Activated T-helper 2 cell treated with anti-CD3 and anti-CD28 coated beads, Interferon-gamma antibody, Interleukin-2, Interleukin-4, amounts not matched to agents 10 μg/mL and 5 μg/mL and 100 μg/mL, durations not matched to agents 14 hours and 24 hours and 36 hours (primary cell): Measurements from ENCODE around the gene EMC6. TPM values are rescaled to one million over a fixed set of nuclear protein-coding genes. Genes with fewer than 3 reads are reported as not detected.

ENCODE experiments used
- DNase-seq: peaks from one replicate; pipeline ENCODE4 v3.0.0; 2021; ENCODE audit warnings: low spot score
- H3K27ac Mint-ChIP-seq: one replicate; pipeline ENCODE4 v1.8.0; 2021; ENCODE audit warnings: mixed read lengths
- H3K27me3 Mint-ChIP-seq: one replicate; pipeline ENCODE4 v1.8.0; 2021; ENCODE audit warnings: low read depth, mixed read lengths
- H3K36me3 Mint-ChIP-seq: one replicate; pipeline ENCODE4 v1.8.0; 2021; ENCODE audit warnings: low read depth, mixed read lengths
- H3K4me1 Mint-ChIP-seq: one replicate; pipeline ENCODE4 v1.8.0; 2021; ENCODE audit warnings: low read depth, mixed read lengths
- H3K4me3 Mint-ChIP-seq: one replicate; pipeline ENCODE4 v1.8.0; 2021; ENCODE audit warnings: low read depth, mild to moderate bottlenecking, moderate library complexity, mixed read lengths
- H3K9me3 Mint-ChIP-seq: one replicate; pipeline ENCODE4 v1.8.0; 2021; ENCODE audit warnings: mixed read lengths
- intact Hi-C: fragments of 100-400 bp; cut with micrococcal nuclease; formaldehyde crosslinking; loops from one replicate; pipeline ENCODE4 v1.15.1; 2023
- total RNA-seq: library from RNA; stranded (reverse); gene quantifications from 2 replicates; pipeline ENCODE4 v1.2.3, GENCODE V29; 2022

The EMC6 gene
- total RNA-seq, 1 donor from 2014 or later, result 64.9 TPM

GRCh38 chr17:3675886-3676285 is 7.3 kb downstream of the EMC6 start:
- H3K4me1 Mint-ChIP-seq, result no peaks in the 10 kb centered on the region
- H3K27ac Mint-ChIP-seq, result no peak overlapping the region
- intact Hi-C loops, result no loop called here
- peaks cover 38% of the 10 kb centered on the region for H3K36me3 Mint-ChIP-seq
- H3K4me3 Mint-ChIP-seq, result no peak overlapping the region
- DNase-seq, result no peak
- no peaks in the 10 kb centered on the region for H3K27me3 Mint-ChIP-seq
- H3K9me3 Mint-ChIP-seq, result no peaks in the 10 kb centered on the region

DNA sequence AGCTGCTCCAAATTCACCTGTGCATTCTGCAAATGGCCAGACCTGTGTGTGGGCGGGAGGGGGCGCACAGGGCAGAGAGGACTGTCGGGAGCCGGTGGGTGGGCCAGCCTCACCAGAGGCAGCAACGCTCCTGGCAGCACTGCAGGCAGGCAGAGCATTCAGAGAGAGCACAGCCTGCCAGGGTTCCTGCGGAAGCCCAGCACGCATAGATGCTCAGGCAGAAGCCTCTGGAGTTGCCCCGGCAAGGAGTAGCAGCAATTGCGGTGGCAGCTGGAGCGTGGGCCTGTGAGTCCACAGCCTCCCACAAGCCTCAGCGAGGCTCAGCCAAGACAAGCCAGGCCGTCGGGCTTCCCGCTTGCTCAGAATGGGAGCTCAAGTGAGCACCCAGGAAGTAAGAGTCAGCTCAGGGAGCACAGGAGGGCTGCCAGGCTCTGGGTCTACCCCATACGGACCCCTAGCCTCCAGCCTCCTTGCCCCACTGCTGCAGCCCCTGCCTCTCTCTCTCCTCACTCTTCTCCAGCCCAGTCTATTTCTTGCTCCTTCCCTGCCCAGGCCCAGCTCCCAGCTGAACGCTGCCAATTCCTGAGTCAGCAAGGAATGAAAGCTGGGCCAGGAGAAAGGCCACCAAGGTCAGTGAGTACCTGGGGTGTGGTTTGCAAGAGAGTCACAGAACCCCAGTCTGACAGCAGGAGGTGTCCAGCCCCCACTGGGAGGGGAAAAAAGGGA is 9.6 kb downstream of the EMC6 start:
- no peak overlapping the region for H3K27ac Mint-ChIP-seq
- H3K4me1 Mint-ChIP-seq, result peaks cover 6% of the 10 kb centered on the region
- H3K36me3 Mint-ChIP-seq, result peaks cover 46% of the 10 kb centered on the region
- intact Hi-C loops, result no loop called here
- no peaks in the 10 kb centered on the region for H3K9me3 Mint-ChIP-seq
- no peak for DNase-seq
- H3K4me3 Mint-ChIP-seq, result no peak overlapping the region
- no peaks in the 10 kb centered on the region for H3K27me3 Mint-ChIP-seq

DNA sequence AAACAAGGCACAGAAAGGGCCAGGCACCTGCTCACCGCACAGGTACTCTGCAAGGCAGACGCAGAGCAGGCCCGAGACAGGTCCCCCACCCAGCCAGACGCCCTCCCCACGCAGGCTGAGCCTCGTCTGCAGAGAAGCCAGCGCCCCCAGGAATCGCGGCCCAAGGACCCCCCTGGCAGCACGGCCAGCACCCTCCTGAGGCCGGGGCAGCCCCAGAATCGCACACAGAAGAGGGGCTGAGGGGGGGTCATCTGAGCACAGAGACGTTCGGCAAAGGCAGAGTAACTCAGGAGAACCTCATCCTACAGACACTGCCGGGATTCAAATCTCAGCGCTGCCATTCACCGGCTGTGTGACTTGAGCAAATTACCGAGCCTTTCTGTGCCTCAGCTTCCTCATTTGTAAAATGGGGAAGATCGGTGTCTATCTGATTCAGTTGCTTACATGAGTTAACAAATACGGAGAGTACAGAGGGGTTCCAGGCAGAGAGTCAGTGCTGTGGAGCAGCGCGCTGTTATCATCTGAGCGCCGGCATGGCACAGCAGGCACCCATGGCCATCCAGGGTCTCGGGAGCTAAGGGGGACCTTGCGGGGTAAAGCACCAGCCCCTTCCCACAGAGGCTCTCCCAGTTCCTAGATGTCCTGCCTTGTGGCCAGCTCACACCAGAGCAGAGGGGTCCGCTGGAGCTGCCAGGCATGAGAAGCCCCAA is 10.4 kb downstream of the EMC6 start:
- intact Hi-C loops, result no loop called here
- Mint-ChIP-seq H3K4me3 (no peak overlapping the region), H3K36me3 (peaks cover 52% of the 10 kb centered on the region), H3K27me3 (no peaks in the 10 kb centered on the region), H3K4me1 (peaks cover 6% of the 10 kb centered on the region), H3K27ac (no peak overlapping the region), H3K9me3 (no peaks in the 10 kb centered on the region)
- DNase-seq, result no peak

- H3K4me1 Mint-ChIP-seq, result peaks cover 6% of the 10 kb centered on the region
- H3K36me3 Mint-ChIP-seq, result peaks cover 56% of the 10 kb centered on the region
- H3K27me3 Mint-ChIP-seq, result no peaks in the 10 kb centered on the region
- no peak overlapping the region for H3K27ac Mint-ChIP-seq
- H3K9me3 Mint-ChIP-seq, result no peaks in the 10 kb centered on the region
- H3K4me3 Mint-ChIP-seq, result no peak overlapping the region
- intact Hi-C loops, result loop anchor here (5.0 kb wide), 1 partner anchor 43 kb away; the partner anchor contains the start of gene HASPIN
- no peak for DNase-seq
These were observed 11.0 kb downstream of the EMC6 start for GRCh38 chr17:3679531-3680126.

- intact Hi-C loops, result loop anchor here (5.0 kb wide), 1 partner anchor 41 kb away; the partner anchor contains the start of gene HASPIN
- H3K27ac Mint-ChIP-seq, result no peak overlapping the region
- H3K36me3 Mint-ChIP-seq, result peaks cover 57% of the 10 kb centered on the region
- H3K27me3 Mint-ChIP-seq, result no peaks in the 10 kb centered on the region
- no peaks in the 10 kb centered on the region for H3K9me3 Mint-ChIP-seq
- no peak overlapping the region for H3K4me3 Mint-ChIP-seq
- DNase-seq, result no peak
- H3K4me1 Mint-ChIP-seq, result peaks cover 6% of the 10 kb centered on the region
These were observed 12.4 kb downstream of the EMC6 start for GRCh38 chr17:3681057-3681456.

- intact Hi-C loops, result loop anchor here (5.0 kb wide), 1 partner anchor 41 kb away; the partner anchor contains the start of gene HASPIN
- no peaks in the 10 kb centered on the region for H3K27me3 Mint-ChIP-seq
- H3K4me3 Mint-ChIP-seq, result no peak overlapping the region
- no peak overlapping the region for H3K27ac Mint-ChIP-seq
- no peak for DNase-seq
- H3K9me3 Mint-ChIP-seq, result no peaks in the 10 kb centered on the region
- peaks cover 54% of the 10 kb centered on the region for H3K36me3 Mint-ChIP-seq
- H3K4me1 Mint-ChIP-seq, result peaks cover 6% of the 10 kb centered on the region
These were observed 13.0 kb downstream of the EMC6 start for GRCh38 chr17:3681565-3681964.

GRCh38 chr17:3682033-3682432 is 13.4 kb downstream of the EMC6 start:
- no peaks in the 10 kb centered on the region for H3K27me3 Mint-ChIP-seq
- no peak for DNase-seq
- peaks cover 6% of the 10 kb centered on the region for H3K4me1 Mint-ChIP-seq
- H3K9me3 Mint-ChIP-seq, result no peaks in the 10 kb centered on the region
- H3K27ac Mint-ChIP-seq, result no peak overlapping the region
- H3K36me3 Mint-ChIP-seq, result peaks cover 54% of the 10 kb centered on the region
- intact Hi-C loops, result loop anchor here (2.0 to 5.0 kb wide), 2 partner anchors 40 to 145 kb away; partner anchors contain the start of gene HASPIN
- no peak overlapping the region for H3K4me3 Mint-ChIP-seq

DNA sequence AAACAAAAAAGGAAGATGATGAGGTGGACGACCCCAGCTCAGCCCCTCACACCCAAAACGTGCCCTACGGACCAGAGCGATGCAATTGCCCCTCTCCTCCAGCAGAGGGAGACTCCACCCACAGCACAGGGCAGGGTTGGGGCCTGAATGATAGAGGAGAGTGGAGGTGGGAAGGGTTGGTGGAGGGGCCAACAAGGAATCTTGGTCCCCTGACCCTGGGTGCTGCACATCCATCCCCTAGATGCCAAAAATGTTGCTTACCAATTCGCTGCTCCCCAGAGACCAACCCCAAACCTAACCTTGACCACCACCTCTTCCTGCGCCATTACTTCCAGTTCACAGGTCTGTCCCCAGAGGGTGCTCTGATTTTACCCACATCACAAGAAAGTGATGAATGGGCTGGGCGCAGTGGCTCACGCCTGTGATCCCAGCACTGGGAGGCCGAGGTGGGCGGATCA is 14.5 kb downstream of the EMC6 start:
- DNase-seq, result peak; percentile 43
- peaks cover 6% of the 10 kb centered on the region for H3K4me1 Mint-ChIP-seq
- H3K36me3 Mint-ChIP-seq, result peaks cover 45% of the 10 kb centered on the region
- H3K27ac Mint-ChIP-seq, result peak overlapping the region; percentile 49
- intact Hi-C loops, result loop anchor here (2.0 to 5.0 kb wide), 2 partner anchors 39 to 144 kb away; partner anchors contain the start of gene HASPIN
- no peaks in the 10 kb centered on the region for H3K27me3 Mint-ChIP-seq
- H3K9me3 Mint-ChIP-seq, result no peaks in the 10 kb centered on the region
- H3K4me3 Mint-ChIP-seq, result no peak overlapping the region

- intact Hi-C loops, result no loop called here
- Mint-ChIP-seq H3K27me3 (no peaks in the 10 kb centered on the region), H3K36me3 (peaks cover 48% of the 10 kb centered on the region), H3K4me3 (no peak overlapping the region), H3K4me1 (peaks cover 6% of the 10 kb centered on the region), H3K27ac (no peak overlapping the region), H3K9me3 (no peaks in the 10 kb centered on the region)
- DNase-seq, result no peak
These were observed 16.6 kb downstream of the EMC6 start for GRCh38 chr17:3685174-3685573.

DNA sequence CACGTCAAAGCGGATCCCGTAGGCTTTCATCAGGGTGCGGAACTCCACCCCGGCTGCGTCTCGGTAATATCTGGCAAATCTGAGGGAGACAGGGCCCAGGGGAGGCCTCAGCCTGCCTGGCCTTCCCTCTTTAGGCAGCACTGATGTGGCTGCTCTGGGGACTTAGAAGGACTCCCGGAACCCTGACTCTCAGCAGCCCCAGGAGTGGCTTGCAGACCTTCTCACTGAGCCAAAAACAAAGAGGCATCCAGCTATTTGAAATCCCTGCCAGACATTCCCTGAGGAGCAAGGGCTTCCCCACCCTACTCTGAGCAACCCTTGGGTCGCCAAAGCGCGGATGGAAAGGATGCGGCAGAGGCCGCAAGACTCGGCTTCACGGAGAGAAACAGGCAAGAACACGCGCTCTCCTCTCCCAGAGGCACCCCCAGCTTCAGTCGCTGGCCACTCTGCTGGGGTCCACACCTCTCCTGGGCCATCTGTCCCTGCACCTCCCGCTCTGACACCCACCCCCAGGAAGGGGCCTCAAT is 19.5 kb downstream of the EMC6 start:
- Mint-ChIP-seq H3K36me3 (peaks cover 42% of the 10 kb centered on the region), H3K4me3 (no peak overlapping the region), H3K4me1 (peaks cover 8% of the 10 kb centered on the region), H3K27ac (no peak overlapping the region), H3K9me3 (no peaks in the 10 kb centered on the region), H3K27me3 (no peaks in the 10 kb centered on the region)
- no peak for DNase-seq
- intact Hi-C loops, result no loop called here

GRCh38 chr17:3688852-3689261 is 20.2 kb downstream of the EMC6 start:
- intact Hi-C loops, result no loop called here
- Mint-ChIP-seq H3K9me3 (no peaks in the 10 kb centered on the region), H3K36me3 (peaks cover 39% of the 10 kb centered on the region), H3K27me3 (no peaks in the 10 kb centered on the region), H3K4me1 (peaks cover 9% of the 10 kb centered on the region), H3K27ac (no peak overlapping the region), H3K4me3 (no peak overlapping the region)
- no peak for DNase-seq

DNA sequence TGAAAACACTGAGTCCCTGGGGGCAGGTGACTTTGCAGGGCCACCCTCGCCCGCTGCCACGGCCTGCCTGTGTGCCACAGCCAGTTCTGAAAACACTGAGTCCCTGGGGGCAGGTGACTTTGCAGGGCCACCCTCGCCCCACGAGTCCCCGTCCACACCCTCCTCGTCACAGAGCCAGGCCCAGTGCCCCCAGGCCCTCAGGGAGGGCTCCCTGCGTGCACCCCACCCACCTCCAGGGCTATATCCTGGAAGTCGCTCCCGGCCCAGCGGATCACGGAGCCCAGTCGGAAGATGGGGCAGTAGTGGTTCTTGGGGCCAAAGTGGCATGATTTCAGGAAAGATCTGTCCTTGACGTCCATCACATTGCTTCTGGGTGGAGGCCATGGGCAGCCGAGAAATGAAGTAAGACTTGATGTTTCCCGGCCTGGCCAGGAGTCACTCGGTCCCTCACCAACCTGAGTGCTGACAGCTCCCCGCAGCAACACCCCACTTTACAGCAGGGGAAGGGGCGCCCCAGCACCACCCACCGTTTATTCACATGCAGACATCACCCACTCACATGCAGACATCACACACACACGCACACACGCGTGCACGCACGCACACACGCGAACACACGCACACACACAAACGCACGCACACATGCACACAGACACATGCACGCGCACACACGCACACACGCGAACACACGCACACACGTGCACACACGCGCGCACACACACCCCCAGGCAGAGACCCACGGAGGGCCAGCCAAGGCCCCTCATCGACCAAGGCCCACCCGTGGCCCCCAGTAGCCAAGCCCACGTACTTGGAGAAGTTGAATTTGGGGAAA is 20.9 kb downstream of the EMC6 start:
- intact Hi-C loops, result no loop called here
- Mint-ChIP-seq H3K4me1 (peaks cover 13% of the 10 kb centered on the region), H3K36me3 (peaks cover 41% of the 10 kb centered on the region), H3K27ac (no peak overlapping the region), H3K9me3 (no peaks in the 10 kb centered on the region), H3K4me3 (no peak overlapping the region), H3K27me3 (no peaks in the 10 kb centered on the region)
- no peak for DNase-seq
